HT-29 (cell line): ENCODE results near the gene ASB9. TPM values are rescaled to one million over a fixed set of nuclear protein-coding genes. Genes with fewer than 3 reads are reported as not detected.
A peak's percentile ranks its signal among the peaks of the same experiment; 100 is the strongest.
"Not testable (repeated sequence)": the region's sequence is repeated elsewhere in the genome, so short reads cannot be mapped to it uniquely, and the experiment has no call there.

Source experiments
- DNase-seq: peaks from one replicate; pipeline ENCODE4 v3.0.0-alpha.2; 2015; ENCODE audit warnings: low spot score
- total RNA-seq: library from RNA; depleted of rRNA; stranded (reverse); fragments of >200 nt; shearing (Covaris generic); gene quantifications from 2 replicates; pipeline ENCODE4 v1.2.3, GENCODE V29; 2014

ASB9 gene
- total RNA-seq, 1 experiment from 2014 or later = 1.1 TPM

- DNase-seq = peak; percentile 53
These were observed 26.9 kb downstream of the ASB9 start for GRCh38 chrX:15242899-15243555.

GRCh38 chrX:15241301-15241700 is 28.6 kb downstream of the ASB9 start:
- no peak for DNase-seq

- no peak for DNase-seq
These were observed 29.5 kb downstream of the ASB9 start for GRCh38 chrX:15240414-15240813.

GRCh38 chrX:15236146-15236545 is 33.7 kb downstream of the ASB9 start:
- DNase-seq = no peak

GRCh38 chrX:15235001-15235400 is 34.9 kb downstream of the ASB9 start:
- no peak for DNase-seq

- DNase-seq = no peak
These were observed 36.4 kb downstream of the ASB9 start for GRCh38 chrX:15233416-15234015.

GRCh38 chrX:15224747-15225146 is 45.1 kb downstream of the ASB9 start:
- DNase-seq = no peak

- no peak for DNase-seq
These were observed 48.6 kb downstream of the ASB9 start for GRCh38 chrX:15221321-15221720.

GRCh38 chrX:15217161-15217560 is 52.7 kb downstream of the ASB9 start:
- DNase-seq = no peak

GRCh38 chrX:15216280-15216679 is 53.6 kb downstream of the ASB9 start:
- DNase-seq = no peak

- no peak for DNase-seq
These were observed 54.5 kb downstream of the ASB9 start for GRCh38 chrX:15215366-15215765.

GRCh38 chrX:15214588-15214987 is 55.3 kb downstream of the ASB9 start:
- no peak for DNase-seq

- DNase-seq = no peak
These were observed 60.8 kb downstream of the ASB9 start for GRCh38 chrX:15209096-15209495.

GRCh38 chrX:15207994-15208393 is 61.9 kb downstream of the ASB9 start:
- no peak for DNase-seq

- DNase-seq = no peak
These were observed 62.5 kb downstream of the ASB9 start for GRCh38 chrX:15207384-15207783.

- no peak for DNase-seq
These were observed 63.6 kb downstream of the ASB9 start for GRCh38 chrX:15206306-15206705.

GRCh38 chrX:15204130-15204751 is 65.6 kb downstream of the ASB9 start:
- no peak for DNase-seq

- DNase-seq = no peak
These were observed 66.2 kb downstream of the ASB9 start for GRCh38 chrX:15203694-15204093.

GRCh38 chrX:15202454-15203177 is 67.3 kb downstream of the ASB9 start:
- DNase-seq = no peak

GRCh38 chrX:15200871-15201270 is 69.0 kb downstream of the ASB9 start:
- DNase-seq = no peak

GRCh38 chrX:15198608-15199202 is 71.2 kb downstream of the ASB9 start:
- DNase-seq = not testable (repeated sequence)

GRCh38 chrX:15194146-15194545 is 75.7 kb downstream of the ASB9 start:
- DNase-seq = no peak
